C4-2B (cell line): ENCODE data around the gene TFF1.

Experiments used
- ZFX ChIP-seq: fragments of 450-650 bp; IDR thresholded peaks from 2 replicates; pipeline ENCODE4 v1.6.1; 2017
- TF ChIP-seq, protein P1 (sequence below): fragments of 450-650 bp; conservative IDR thresholded peaks from 2 replicates; pipeline ENCODE4 v1.5.1; 2017; ENCODE audit warnings: mild to moderate bottlenecking

DNA sequence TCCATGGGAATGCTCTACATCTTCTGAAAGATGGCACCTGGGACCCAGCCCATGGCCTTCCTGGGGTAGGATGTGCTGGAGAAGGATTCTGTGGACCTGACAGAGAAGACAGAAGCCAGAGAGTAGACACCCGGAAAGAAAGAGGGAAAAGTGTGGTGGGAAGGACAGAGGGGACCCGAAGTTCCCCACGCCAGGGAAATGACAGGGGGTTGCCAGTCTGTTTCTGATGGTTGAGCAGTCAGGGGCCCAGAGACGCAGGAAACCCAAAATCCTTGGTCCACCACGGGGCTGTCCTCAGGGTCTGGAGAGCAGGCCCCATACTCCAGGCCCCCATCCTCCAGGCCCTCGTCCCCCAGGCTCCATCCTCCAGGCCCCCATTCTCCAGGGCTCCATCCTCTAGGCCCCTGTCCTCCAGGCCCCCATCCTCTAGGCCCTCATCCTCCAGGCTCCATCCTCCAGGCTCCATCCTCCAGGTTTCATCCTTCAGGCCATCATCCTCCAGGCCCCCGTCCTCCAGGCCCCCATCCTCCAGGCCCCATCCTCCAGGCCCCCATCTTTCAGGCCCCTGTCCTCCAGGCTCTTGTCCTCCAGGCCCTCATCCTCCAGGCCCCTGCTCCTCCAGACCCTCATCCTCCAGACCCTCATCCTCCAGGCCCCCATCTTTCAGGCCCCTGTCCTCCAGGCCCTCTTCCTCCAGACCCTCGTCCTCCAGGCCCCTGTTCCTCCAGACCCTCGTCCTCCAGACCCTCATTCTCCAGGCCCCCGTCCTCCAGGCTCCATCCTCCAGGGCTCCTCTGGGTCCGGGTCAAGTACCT is 14.5 kb downstream of the TFF1 start:
- TF ChIP-seq, protein P1, sequence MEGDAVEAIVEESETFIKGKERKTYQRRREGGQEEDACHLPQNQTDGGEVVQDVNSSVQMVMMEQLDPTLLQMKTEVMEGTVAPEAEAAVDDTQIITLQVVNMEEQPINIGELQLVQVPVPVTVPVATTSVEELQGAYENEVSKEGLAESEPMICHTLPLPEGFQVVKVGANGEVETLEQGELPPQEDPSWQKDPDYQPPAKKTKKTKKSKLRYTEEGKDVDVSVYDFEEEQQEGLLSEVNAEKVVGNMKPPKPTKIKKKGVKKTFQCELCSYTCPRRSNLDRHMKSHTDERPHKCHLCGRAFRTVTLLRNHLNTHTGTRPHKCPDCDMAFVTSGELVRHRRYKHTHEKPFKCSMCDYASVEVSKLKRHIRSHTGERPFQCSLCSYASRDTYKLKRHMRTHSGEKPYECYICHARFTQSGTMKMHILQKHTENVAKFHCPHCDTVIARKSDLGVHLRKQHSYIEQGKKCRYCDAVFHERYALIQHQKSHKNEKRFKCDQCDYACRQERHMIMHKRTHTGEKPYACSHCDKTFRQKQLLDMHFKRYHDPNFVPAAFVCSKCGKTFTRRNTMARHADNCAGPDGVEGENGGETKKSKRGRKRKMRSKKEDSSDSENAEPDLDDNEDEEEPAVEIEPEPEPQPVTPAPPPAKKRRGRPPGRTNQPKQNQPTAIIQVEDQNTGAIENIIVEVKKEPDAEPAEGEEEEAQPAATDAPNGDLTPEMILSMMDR = no peak
- no peak for TF ChIP-seq ZFX
